NCI-H2107 treated with DMSO at 0.1 percent for 48 hours (cell line): ENCODE measurements around the gene FDX1.

Experiments
- DNase-seq: peaks from one replicate; lab custom pipeline; 2025; ENCODE audit not compliant: unreplicated experiment; lab: John Stamatoyannopoulos, UW

The FDX1 gene

DNA sequence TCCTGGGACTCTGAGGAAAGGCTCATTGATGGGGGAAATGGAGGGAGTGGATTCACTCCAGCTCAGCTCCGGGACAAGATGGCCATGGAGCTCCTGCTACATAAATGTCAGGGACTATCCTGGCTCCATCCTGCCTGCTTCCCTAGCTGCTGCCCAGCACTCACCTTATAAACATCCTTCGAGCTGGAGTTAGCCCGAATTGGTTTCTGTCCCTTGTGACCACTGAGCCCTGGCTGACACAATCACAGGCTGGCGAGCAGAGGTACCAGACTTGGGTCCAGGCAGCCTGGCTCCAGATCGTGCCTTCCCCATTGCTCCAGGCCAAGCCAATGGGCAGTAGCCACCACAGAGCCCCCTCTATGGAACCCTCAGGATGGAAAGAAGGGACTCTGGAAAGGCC is 77.6 kb downstream of the FDX1 start:
- DNase-seq: no peak

DNA sequence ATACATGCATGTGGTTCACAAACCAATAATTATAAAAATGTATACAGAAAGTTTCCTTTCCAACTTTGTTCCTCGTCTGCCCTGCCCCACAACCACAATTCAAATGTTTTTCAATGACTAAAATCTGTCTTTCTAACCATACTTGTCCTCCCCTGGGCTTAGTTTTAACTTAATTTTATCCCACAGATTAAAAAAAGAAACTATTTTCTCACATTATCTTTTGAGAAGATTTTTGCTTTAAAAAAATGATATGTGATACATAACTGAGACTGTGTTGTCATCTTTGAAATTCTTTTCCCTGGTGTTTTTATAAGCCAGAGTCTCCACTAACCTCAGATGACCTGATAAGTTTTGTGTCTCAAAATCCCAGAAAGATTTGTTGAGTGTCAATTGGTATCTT is 79.0 kb downstream of the FDX1 start:
- DNase-seq: no peak

DNA sequence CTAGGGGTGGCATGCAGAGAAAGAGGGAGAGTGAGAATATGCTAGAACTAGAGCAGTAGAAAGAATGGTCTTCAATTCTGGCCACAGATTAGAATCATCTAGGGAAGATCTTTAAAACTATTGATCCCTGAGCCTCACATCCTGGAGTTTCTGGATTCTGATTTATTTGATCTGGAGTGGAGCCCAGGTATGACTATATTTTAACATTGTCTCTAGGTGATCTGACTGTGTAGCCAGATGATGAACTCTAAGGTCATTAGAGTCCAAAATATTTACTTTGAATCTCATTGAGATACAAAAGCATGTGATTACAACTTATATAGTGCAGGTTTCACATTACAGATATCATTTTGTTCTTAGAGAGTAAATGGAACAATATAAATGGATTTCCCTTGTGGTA is 79.7 kb downstream of the FDX1 start:
- DNase-seq: no peak

DNA sequence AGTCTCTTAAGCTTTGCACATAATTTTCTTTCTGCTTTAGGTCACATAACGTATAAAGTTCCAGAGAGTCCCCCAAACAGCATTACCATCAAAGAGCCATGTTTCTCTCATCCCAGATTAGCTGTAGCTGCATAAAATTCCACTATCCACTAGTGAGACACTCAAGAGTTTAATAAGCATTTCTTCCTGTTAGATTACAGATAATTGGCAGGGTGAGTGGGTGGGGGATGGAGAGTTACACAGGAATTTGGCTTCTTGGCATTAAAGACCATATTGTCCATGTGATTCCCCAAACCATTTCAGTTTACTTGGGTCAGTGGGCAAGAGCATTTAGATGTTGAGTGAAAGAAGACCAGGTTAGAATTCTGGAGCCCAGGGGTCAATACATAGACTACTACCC is 82.3 kb downstream of the FDX1 start:
- DNase-seq: no peak

DNA sequence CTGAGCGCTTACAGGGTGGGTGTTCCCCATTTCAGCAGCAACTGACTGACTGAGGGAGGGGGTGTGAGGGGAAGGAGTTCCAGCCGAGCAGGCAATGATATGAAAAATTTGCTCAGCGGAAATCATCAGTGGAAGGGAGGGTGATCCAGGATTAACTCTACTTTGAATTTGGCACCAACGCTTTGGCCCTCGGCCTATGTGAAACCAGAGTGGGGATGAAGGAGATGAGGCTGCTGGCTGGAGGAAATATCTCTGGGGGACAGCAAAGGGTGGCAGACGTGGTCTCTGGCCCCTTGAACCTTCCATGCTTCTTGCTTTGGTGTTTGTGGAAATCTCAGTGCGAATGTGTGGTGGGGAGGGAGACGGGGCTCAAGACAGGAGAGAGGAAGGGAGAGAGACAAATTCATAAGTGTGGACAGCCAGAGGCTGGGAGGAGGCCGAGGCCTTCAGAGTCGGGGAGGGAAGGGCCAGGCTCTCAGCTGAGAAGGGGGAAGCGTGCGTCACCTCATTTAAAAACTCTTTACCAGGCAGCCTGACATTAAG is 83.6 kb downstream of the FDX1 start:
- DNase-seq: no peak

DNA sequence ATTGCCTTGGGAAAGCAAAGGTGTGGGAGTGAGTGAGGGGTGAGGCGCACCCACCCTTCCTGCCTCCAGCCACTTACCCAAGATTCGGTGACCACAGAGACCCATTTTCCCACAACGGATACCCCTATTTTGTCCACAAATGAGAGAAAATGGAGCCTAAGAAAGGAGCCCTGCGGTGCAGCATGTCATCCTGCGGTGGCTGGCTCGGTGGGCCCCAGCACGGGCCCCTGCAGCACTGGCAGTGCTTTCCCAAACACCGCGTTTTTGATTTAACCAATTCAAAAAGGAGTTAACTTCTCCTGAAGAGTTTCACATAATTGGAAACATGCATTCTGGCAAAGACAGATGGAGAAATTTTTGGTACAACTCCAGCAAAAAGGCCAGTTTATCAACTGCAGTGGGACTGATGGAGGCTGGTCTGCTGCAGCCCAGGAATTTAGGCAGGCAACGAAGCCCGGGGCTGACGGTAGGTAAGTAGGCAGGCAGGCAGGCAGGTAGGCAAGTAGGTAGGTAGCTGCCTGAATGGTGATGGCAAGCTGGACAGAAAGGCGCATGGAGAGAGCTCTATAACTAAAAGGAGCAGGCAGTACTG is 84.2 kb downstream of the FDX1 start:
- no peak for DNase-seq
